Panc1 (cell line): ENCODE results near the gene PEX5L.

Experiments
- POLR2AphosphoS5 ChIP-seq: IDR thresholded peaks from 2 replicates; pipeline ENCODE4 v1.6.1; 2012; ENCODE audit warnings: mild to moderate bottlenecking, low read depth, low read length, moderate library complexity
- SIN3A ChIP-seq: IDR thresholded peaks from 2 replicates; pipeline ENCODE4 v1.6.1; 2012; ENCODE audit warnings: low read depth, mild to moderate bottlenecking, low read length, moderate library complexity, borderline replicate concordance; ENCODE audit not compliant: insufficient read depth
- TCF7L2 ChIP-seq: IDR thresholded peaks from 2 replicates; pipeline ENCODE4 v1.6.1; 2011; ENCODE audit warnings: mild to moderate bottlenecking, low read depth, low read length, inconsistent platforms
- TF ChIP-seq, protein P1 (sequence below): fragments of 450-650 bp; IDR thresholded peaks from 2 replicates; pipeline ENCODE4 v1.5.1; 2017; ENCODE audit warnings: mild to moderate bottlenecking
- TF ChIP-seq, protein P2 (sequence below), 2 experiments: IDR thresholded peaks; 2 replicates each; pipeline ENCODE4 v1.6.1; 2011 to 2012; ENCODE audit warnings: low read depth in 2 of 2, control low read depth in 1 of 2, low read length in 1 of 2, mild to moderate bottlenecking in 1 of 2, moderate library complexity in 1 of 2; ENCODE audit not compliant: insufficient read depth in 1 of 2

DNA sequence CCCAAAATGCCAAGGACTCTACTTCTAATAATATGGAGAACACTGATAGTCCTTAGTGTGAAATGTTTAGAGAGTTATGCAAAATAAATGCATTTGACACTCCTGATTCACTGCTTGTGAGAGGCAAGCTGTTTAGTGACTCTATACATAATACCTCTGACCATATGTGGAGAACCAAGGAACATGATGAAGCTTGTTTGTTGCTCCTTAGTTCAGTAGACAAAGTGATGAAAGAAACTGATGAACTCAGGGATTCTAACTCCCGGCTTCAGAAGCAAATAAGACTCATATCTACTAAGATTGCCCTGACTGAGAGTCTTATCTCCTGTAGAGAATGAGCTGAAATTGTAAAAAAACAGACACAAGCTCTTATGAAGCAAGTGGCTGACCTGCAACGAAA lies 41.3 kb downstream of the PEX5L start:
- TF ChIP-seq, protein P1, sequence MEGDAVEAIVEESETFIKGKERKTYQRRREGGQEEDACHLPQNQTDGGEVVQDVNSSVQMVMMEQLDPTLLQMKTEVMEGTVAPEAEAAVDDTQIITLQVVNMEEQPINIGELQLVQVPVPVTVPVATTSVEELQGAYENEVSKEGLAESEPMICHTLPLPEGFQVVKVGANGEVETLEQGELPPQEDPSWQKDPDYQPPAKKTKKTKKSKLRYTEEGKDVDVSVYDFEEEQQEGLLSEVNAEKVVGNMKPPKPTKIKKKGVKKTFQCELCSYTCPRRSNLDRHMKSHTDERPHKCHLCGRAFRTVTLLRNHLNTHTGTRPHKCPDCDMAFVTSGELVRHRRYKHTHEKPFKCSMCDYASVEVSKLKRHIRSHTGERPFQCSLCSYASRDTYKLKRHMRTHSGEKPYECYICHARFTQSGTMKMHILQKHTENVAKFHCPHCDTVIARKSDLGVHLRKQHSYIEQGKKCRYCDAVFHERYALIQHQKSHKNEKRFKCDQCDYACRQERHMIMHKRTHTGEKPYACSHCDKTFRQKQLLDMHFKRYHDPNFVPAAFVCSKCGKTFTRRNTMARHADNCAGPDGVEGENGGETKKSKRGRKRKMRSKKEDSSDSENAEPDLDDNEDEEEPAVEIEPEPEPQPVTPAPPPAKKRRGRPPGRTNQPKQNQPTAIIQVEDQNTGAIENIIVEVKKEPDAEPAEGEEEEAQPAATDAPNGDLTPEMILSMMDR, result no peak
- TF ChIP-seq SIN3A, result no peak
- no peak for TF ChIP-seq POLR2AphosphoS5
- TF ChIP-seq, protein P2, sequence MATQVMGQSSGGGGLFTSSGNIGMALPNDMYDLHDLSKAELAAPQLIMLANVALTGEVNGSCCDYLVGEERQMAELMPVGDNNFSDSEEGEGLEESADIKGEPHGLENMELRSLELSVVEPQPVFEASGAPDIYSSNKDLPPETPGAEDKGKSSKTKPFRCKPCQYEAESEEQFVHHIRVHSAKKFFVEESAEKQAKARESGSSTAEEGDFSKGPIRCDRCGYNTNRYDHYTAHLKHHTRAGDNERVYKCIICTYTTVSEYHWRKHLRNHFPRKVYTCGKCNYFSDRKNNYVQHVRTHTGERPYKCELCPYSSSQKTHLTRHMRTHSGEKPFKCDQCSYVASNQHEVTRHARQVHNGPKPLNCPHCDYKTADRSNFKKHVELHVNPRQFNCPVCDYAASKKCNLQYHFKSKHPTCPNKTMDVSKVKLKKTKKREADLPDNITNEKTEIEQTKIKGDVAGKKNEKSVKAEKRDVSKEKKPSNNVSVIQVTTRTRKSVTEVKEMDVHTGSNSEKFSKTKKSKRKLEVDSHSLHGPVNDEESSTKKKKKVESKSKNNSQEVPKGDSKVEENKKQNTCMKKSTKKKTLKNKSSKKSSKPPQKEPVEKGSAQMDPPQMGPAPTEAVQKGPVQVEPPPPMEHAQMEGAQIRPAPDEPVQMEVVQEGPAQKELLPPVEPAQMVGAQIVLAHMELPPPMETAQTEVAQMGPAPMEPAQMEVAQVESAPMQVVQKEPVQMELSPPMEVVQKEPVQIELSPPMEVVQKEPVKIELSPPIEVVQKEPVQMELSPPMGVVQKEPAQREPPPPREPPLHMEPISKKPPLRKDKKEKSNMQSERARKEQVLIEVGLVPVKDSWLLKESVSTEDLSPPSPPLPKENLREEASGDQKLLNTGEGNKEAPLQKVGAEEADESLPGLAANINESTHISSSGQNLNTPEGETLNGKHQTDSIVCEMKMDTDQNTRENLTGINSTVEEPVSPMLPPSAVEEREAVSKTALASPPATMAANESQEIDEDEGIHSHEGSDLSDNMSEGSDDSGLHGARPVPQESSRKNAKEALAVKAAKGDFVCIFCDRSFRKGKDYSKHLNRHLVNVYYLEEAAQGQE (IDR thresholded peaks at IDR 0.05; ENCODE audit: insufficient read depth in 1 of 2, low read depth in 2 of 2, low read length in 1 of 2), result no peak
- no peak for TF ChIP-seq TCF7L2
